H9 (cell line): ENCODE measurements around the gene BAHD1. TPM values are rescaled to one million over a fixed set of nuclear protein-coding genes. Genes with fewer than 3 reads are reported as not detected.

Experiments
- DNase-seq: peaks from one replicate; pipeline ENCODE4 v3.0.0-alpha.2; 2017
- H2AFZ ChIP-seq: one replicate; pipeline ENCODE4 v1.6.1; 2013; ENCODE audit warnings: mild to moderate bottlenecking, low read length, control low read depth, moderate library complexity
- H2AK5ac ChIP-seq: 2 replicates; pipeline ENCODE4 v1.6.1; 2013; ENCODE audit warnings: low read length, control low read depth, mixed read lengths; ENCODE audit not compliant: insufficient read length
- H2BK120ac ChIP-seq: one replicate; pipeline ENCODE4 v1.6.1; 2013; ENCODE audit warnings: low read depth, mild to moderate bottlenecking, low read length, control low read depth, inconsistent platforms; ENCODE audit not compliant: poor library complexity, severe bottlenecking
- H2BK12ac ChIP-seq: 2 replicates; pipeline ENCODE4 v1.6.1; 2013; ENCODE audit warnings: low read length, control low read depth, mixed read lengths, low read depth; ENCODE audit not compliant: insufficient read length
- H2BK15ac ChIP-seq: 2 replicates; pipeline ENCODE4 v1.6.1; 2013; ENCODE audit warnings: low read depth, low read length, control low read depth
- H2BK20ac ChIP-seq: one replicate; pipeline ENCODE4 v1.6.1; 2013; ENCODE audit warnings: low read depth, mild to moderate bottlenecking, low read length, control low read depth, inconsistent platforms; ENCODE audit not compliant: poor library complexity, severe bottlenecking
- H2BK5ac ChIP-seq: 2 replicates; pipeline ENCODE4 v1.6.1; 2013; ENCODE audit warnings: low read length, control low read depth, mixed read lengths; ENCODE audit not compliant: insufficient read length
- H3K14ac ChIP-seq: 2 replicates; pipeline ENCODE4 v1.6.1; 2013; ENCODE audit warnings: low read length, control low read depth; ENCODE audit not compliant: insufficient read depth
- H3K18ac ChIP-seq: 2 replicates; pipeline ENCODE4 v1.6.1; 2013; ENCODE audit warnings: low read depth, mild to moderate bottlenecking, mixed read lengths, low read length, control low read depth; ENCODE audit not compliant: insufficient read length
- H3K23ac ChIP-seq: 2 replicates; pipeline ENCODE4 v1.6.1; 2013; ENCODE audit warnings: low read length, control low read depth, mixed read lengths, low read depth; ENCODE audit not compliant: insufficient read length
- H3K23me2 ChIP-seq: 2 replicates; pipeline ENCODE4 v1.6.1; 2013; ENCODE audit warnings: low read depth, mild to moderate bottlenecking, mixed read lengths, low read length, control low read depth; ENCODE audit not compliant: insufficient read length, poor library complexity, severe bottlenecking
- H3K27ac ChIP-seq: 2 replicates; pipeline ENCODE4 v1.5.1; 2013; ENCODE audit warnings: low read length, control low read depth, mixed read lengths, low read depth; ENCODE audit not compliant: insufficient read length
- H3K27me3 ChIP-seq: 2 replicates; pipeline ENCODE4 v1.6.1; 2013; ENCODE audit warnings: low read length, control low read depth, inconsistent platforms; ENCODE audit not compliant: insufficient read depth
- H3K4ac ChIP-seq: 2 replicates; pipeline ENCODE4 v1.6.1; 2013; ENCODE audit warnings: low read depth, mild to moderate bottlenecking, control low read depth, inconsistent platforms, low read length, moderate library complexity
- H3K4me1 ChIP-seq: 2 replicates; pipeline ENCODE4 v1.6.1; 2013; ENCODE audit warnings: low read length, control low read depth, inconsistent platforms; ENCODE audit not compliant: insufficient read depth
- H3K4me2 ChIP-seq: 2 replicates; pipeline ENCODE4 v1.6.1; 2013; ENCODE audit warnings: low read length, control low read depth, mixed read lengths; ENCODE audit not compliant: insufficient read length, insufficient read depth
- H3K56ac ChIP-seq: 2 replicates; pipeline ENCODE4 v1.6.1; 2013; ENCODE audit warnings: low read depth, mild to moderate bottlenecking, mixed read lengths, low read length, control low read depth; ENCODE audit not compliant: insufficient read length
- H3K79me1 ChIP-seq: 2 replicates; pipeline ENCODE4 v1.6.1; 2013; ENCODE audit warnings: low read depth, mild to moderate bottlenecking, moderate library complexity, low read length, control low read depth, inconsistent platforms; ENCODE audit not compliant: insufficient read depth, poor library complexity, severe bottlenecking
- H3K79me2 ChIP-seq: 2 replicates; pipeline ENCODE4 v1.6.1; 2013; ENCODE audit warnings: low read length, control low read depth, inconsistent platforms; ENCODE audit not compliant: insufficient read depth
- H3K9ac ChIP-seq: 2 replicates; pipeline ENCODE4 v1.6.1; 2013; ENCODE audit warnings: low read length, control low read depth, mixed read lengths; ENCODE audit not compliant: insufficient read length; ENCODE audit errors: extremely low read depth
- H3K9me3 ChIP-seq: one replicate; pipeline ENCODE4 v1.6.1; 2013; ENCODE audit warnings: low read depth, low read length, inconsistent platforms; ENCODE audit not compliant: control insufficient read depth
- H3T11ph ChIP-seq: one replicate; pipeline ENCODE4 v1.6.1; 2013; ENCODE audit warnings: mild to moderate bottlenecking, low read length, control low read depth, inconsistent platforms
- H4K20me1 ChIP-seq: one replicate; pipeline ENCODE4 v1.6.1; 2013; ENCODE audit not compliant: control insufficient read depth, insufficient read length, insufficient read depth
- H4K5ac ChIP-seq: 2 replicates; pipeline ENCODE4 v1.6.1; 2013; ENCODE audit warnings: low read depth, mild to moderate bottlenecking, mixed read lengths, low read length, control low read depth; ENCODE audit not compliant: insufficient read length
- H4K8ac ChIP-seq: replicated peaks from 2 replicates; pipeline ENCODE4 v1.6.1; 2013; ENCODE audit warnings: low read length, control low read depth, mixed read lengths, low read depth; ENCODE audit not compliant: insufficient read length
- H4K91ac ChIP-seq: 2 replicates; pipeline ENCODE4 v1.6.1; 2013; ENCODE audit warnings: low read depth, mild to moderate bottlenecking, moderate library complexity, mixed read lengths, low read length, control low read depth; ENCODE audit not compliant: insufficient read length
- H3K27ac Mint-ChIP-seq, 3 experiments: 2 replicates in 2 of 3; 3 replicates in 1 of 3; pipeline ENCODE4 v1.8.0; 2020 to 2021; ENCODE audit warnings: mixed read lengths in 3 of 3, mild to moderate bottlenecking in 1 of 3, moderate library complexity in 1 of 3
- H3K27me3 Mint-ChIP-seq: 2 replicates; pipeline ENCODE4 v1.8.0; 2021; ENCODE audit warnings: low read depth, mild to moderate bottlenecking, moderate library complexity, mixed read lengths
- H3K36me3 Mint-ChIP-seq, 3 experiments: 2 replicates in 2 of 3; 3 replicates in 1 of 3; pipeline ENCODE4 v1.8.0; 2020 to 2021; ENCODE audit warnings: low read depth in 3 of 3, mixed read lengths in 3 of 3; ENCODE audit not compliant: insufficient read depth in 1 of 3
- H3K4me1 Mint-ChIP-seq, 2 experiments: 2 replicates each; pipeline ENCODE4 v1.8.0; 2020; ENCODE audit warnings: mixed read lengths in 2 of 2
- H3K4me3 Mint-ChIP-seq, 2 experiments: 2 replicates in 1 of 2; 3 replicates in 1 of 2; pipeline ENCODE4 v1.8.0; 2020 to 2021; ENCODE audit warnings: mild to moderate bottlenecking in 2 of 2, mixed read lengths in 2 of 2, moderate library complexity in 1 of 2
- H3K9me3 Mint-ChIP-seq, 2 experiments: 2 replicates in 1 of 2; 3 replicates in 1 of 2; pipeline ENCODE4 v1.8.0; 2020; ENCODE audit warnings: mild to moderate bottlenecking in 2 of 2, mixed read lengths in 2 of 2, moderate library complexity in 1 of 2
- CTCF ChIP-seq: fragments of 200-600 bp; sonication (generic); conservative IDR thresholded peaks from 3 replicates; pipeline ENCODE4 v1.8.0; 2021; ENCODE audit warnings: antibody characterized with exemption, mild to moderate bottlenecking
- WGBS: extraction: QIAGEN DNeasy Blood & Tissue Kit; methylation state at CpG from one replicate; pipeline ENCODE4 v1.1.7; 2013; ENCODE audit warnings: missing lambda C conversion rate, low lambda C conversion rate, mixed read lengths; ENCODE audit not compliant: insufficient read length; ENCODE audit errors: extremely low coverage; 5-methylcytosine and 5-hydroxymethylcytosine counted together
- total RNA-seq: library from RNA; stranded (reverse); gene quantifications from 2 replicates; pipeline ENCODE4 v1.2.1, GENCODE V29; 2021

The BAHD1 gene
- total RNA-seq, 1 experiment from 2014 or later = 54.1 TPM

- Mint-ChIP-seq H3K9me3 (no peaks in the 10 kb centered on the region), H3K27ac (no peak overlapping the region), H3K27me3 (no peaks in the 10 kb centered on the region), H3K4me3 (no peak overlapping the region), H3K36me3 (peaks cover 17 to 54% (median 34%) of the 10 kb centered on the region in 3 experiments; a peak in 6 of 7 replicates), H3K4me1 (peaks cover 21 to 23% of the 10 kb centered on the region in 2 experiments)
- H2BK5ac ChIP-seq = no peak overlapping the region
- no peaks in the 10 kb centered on the region for H3K4me1 ChIP-seq
- no peak overlapping the region for H3K9ac ChIP-seq
- peaks cover 13% of the 10 kb centered on the region for H3K79me1 ChIP-seq
- H3K18ac ChIP-seq = no peak overlapping the region
- DNase-seq = no peak
- H2BK12ac ChIP-seq = no peak overlapping the region
- no peak overlapping the region for H2BK20ac ChIP-seq
- H3K27me3 ChIP-seq = no peaks in the 10 kb centered on the region
- H3K23me2 ChIP-seq = no peaks in the 10 kb centered on the region
- no peak overlapping the region for H4K8ac ChIP-seq
- WGBS = no CpG with 5 or more reads among the region's 19 CpGs
- H3K14ac ChIP-seq = no peak overlapping the region
- H4K5ac ChIP-seq = no peak overlapping the region
- no peak overlapping the region for H2AFZ ChIP-seq
- no peak overlapping the region for H2BK120ac ChIP-seq
- H3K4me2 ChIP-seq = no peak overlapping the region
- H4K91ac ChIP-seq = no peak overlapping the region
- no peak overlapping the region for H3K4ac ChIP-seq
- H3K79me2 ChIP-seq = peaks cover 13% of the 10 kb centered on the region; the same call in 1 of the 2 replicates
- no peak overlapping the region for H3K56ac ChIP-seq
- no peak for TF ChIP-seq CTCF
- no peaks in the 10 kb centered on the region for H4K20me1 ChIP-seq
- no peak overlapping the region for H3K23ac ChIP-seq
- H2BK15ac ChIP-seq = no peak overlapping the region
- no peak overlapping the region for H3K27ac ChIP-seq
- no peak overlapping the region for H3T11ph ChIP-seq
- H3K9me3 ChIP-seq = no peaks in the 10 kb centered on the region
- H2AK5ac ChIP-seq = no peak overlapping the region
Measured at GRCh38 chr15:40459391-40460015, 18.8 kb downstream of the BAHD1 start.
